Hematopoietic multipotent progenitor cell treated with erythropoietin and hydrocortisone succinate and interleukin-3 and kit ligand, for 17 days (in vitro differentiated cells): ENCODE data around the gene SCN10A.

Source experiments
- DNase-seq: peaks from one replicate; pipeline ENCODE4 v3.0.0-alpha.2; 2015; ENCODE audit warnings: low spot score

The SCN10A gene

GRCh38 chr3:38720465-38720864, 95.6 kb downstream of the SCN10A start:
- no peak for DNase-seq

DNA sequence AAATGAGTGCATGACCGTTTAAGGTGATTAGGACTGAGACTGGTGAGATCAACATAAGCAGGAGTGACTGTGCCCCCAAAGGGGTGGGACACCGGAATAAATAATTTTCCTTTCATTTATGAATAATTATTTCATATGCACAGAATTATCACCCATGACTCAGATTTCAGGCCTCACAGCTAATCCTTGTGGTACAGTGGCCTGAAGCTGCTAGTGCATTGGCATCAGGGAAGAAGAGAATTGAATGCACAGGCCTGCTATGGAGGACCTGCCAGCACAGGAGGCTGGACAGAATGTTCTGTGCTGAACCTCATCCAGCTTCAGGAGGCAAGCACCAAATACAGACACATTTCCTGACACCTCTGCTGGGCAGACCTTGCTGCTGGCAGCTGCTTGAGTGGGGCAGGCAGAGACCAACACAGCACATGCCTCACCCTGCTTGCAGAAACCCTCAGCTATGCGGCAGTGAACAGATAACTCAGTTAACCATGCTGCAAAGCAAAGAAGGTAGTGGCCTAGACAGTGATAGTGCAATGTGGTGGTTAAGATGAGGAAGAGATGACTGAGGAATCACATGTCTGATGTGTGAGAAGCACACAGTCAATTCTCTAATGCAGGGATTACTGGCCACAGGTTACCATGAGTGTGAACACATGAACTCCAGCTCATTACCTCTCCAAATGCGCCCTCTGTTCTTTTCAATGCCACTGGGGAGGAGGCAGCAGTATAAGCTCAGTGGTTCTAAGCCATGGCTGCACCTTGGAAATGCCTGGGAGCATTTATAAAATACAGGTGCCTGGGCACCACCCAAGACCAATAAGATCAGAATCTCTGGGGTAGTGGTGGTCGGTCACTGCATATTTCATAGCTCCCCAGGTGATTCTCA, 98.4 kb downstream of the SCN10A start:
- peak; percentile 51 for DNase-seq

GRCh38 chr3:38713121-38713520, 102.9 kb downstream of the SCN10A start:
- no peak for DNase-seq

- no peak for DNase-seq
These were observed 104.7 kb downstream of the SCN10A start for GRCh38 chr3:38711321-38711720.

DNA sequence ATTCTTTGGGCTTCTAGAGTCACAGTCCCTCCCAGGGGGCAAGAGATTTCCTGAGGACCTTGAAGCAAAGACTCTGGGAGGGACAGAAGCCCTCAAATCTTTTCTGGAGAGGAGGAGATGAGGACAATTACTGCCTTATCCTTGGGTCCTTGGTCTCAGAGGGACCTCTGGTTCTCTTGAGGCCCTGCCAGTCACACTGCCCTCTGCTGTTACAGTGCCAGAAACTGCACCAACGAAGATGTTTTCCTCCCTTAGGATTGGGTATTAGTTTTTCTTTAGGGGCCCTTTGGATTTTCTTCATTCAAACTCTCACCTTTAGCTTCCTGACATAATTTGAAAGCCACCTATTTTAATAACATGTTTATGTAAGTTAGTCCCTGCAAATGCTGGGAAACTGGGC, 108.3 kb downstream of the SCN10A start:
- no peak for DNase-seq

DNA sequence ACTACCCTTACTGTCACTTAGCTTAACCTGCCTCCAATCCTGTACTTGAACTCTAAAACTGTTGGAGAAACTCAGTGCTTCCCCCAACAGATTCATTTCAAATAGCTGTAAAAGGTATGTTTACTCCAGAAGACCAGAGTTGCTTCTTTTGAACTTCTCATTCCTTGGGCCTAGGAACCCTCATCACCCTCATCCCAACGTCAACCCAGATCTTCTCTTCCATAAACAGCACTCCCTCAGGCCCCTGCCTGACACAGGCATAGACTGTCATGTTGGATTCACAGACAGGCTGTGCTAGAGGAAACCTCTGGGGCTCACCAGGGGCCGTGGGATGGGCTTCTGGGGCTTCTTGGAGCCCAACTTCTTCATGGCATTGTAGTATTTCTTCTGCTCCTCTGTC, 109.1 kb downstream of the SCN10A start:
- DNase-seq = no peak

- DNase-seq = no peak
These were observed 113.8 kb downstream of the SCN10A start for GRCh38 chr3:38702231-38702630.

GRCh38 chr3:38698760-38699159, 117.3 kb downstream of the SCN10A start:
- no peak for DNase-seq

- no peak for DNase-seq
These were observed 118.0 kb downstream of the SCN10A start for GRCh38 chr3:38698061-38698460.

DNA sequence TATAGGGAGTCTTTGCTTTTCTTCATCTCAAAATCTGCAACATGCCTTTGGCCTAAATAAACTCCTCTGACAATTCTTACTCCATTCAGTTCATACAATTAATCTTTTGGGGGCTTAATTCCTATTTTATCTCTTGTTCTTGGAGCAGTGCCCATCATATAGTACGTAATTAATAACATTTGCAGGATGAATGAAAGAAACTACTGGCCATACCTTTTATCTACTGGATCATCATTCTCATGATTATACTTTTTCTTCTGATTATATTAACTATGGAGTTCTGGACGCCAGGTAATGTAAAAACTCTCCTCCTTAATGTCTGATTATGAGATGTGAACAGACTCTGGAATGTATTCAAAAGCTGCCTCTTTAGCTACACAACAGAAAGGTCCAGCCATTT, 120.0 kb downstream of the SCN10A start:
- DNase-seq = no peak

DNA sequence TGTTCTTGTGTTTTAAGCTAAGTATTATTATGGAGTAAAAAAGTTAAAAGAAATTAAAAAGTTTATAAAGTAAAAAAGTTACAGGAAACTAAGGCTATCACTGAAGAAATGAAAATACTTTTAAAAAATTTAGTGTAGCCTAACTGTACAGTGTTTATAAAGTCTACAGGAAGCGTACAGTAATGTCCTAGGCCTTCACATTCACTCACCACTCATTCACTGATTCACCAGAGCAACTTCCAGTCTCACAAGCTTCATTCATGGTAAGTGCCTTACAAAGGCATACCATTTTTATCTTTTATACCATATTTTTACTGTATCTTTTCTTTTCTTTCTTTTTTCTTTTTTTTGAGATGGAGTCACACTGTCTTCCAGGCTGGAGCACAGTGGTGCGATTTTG, 125.8 kb downstream of the SCN10A start:
- no peak for DNase-seq

GRCh38 chr3:38689774-38690173, 126.2 kb downstream of the SCN10A start:
- no peak for DNase-seq

- DNase-seq = no peak
These were observed 126.7 kb downstream of the SCN10A start for GRCh38 chr3:38689346-38689745.

DNA sequence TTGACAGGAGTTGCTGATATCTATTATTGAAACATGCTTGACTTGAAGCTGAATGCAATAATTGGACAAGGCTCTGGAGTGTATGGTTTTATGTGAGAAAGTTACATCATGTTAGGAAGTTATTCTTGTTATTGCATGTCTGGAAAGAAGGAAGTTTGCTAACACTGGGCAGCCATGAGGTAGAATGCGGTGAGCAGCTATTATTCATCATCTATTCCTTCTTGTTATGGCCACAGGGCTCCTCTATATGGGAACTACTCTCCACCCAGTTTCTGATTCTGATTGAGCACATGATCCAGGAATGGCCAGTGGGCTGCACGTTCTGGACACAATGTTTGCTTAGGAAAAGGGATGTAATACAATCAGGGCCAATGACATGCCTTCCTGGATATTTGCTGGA, 128.7 kb downstream of the SCN10A start:
- DNase-seq = no peak

- no peak for DNase-seq
These were observed 131.5 kb downstream of the SCN10A start for GRCh38 chr3:38684546-38684945.

GRCh38 chr3:38669668-38670067, 146.3 kb downstream of the SCN10A start:
- no peak for DNase-seq

GRCh38 chr3:38662544-38662943, 153.5 kb downstream of the SCN10A start:
- DNase-seq = no peak

- DNase-seq = no peak
These were observed 157.2 kb downstream of the SCN10A start for GRCh38 chr3:38658841-38659240.

- DNase-seq = no peak
These were observed 158.6 kb downstream of the SCN10A start for GRCh38 chr3:38657369-38657768.

DNA sequence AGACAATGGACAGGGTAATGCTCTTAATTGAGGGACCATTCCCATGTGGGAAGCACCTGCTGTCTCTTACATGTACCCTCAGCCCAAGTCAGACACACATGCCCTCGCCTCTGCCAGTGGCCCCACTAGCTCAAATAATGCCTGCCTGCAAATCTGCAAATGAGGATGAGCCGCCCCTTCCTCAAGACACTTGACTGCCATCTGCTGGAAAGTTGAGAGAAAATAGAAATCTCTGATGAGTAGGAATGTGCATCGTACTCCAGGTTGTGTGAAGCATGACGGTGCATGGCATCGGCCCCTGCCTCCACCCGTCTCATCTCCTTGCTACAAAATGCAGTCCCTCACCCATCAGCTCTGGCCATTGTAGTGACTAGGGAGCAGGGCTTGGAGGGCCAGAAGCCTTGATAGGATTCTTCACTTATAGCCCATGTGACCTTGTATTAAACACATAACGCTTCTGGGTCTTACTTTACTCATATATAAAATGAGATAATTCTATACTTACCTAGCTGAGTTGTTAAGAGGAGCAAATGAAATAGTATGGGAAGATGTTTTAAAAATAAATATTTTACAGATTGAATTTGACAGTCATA, 160.2 kb downstream of the SCN10A start:
- DNase-seq = no peak

DNA sequence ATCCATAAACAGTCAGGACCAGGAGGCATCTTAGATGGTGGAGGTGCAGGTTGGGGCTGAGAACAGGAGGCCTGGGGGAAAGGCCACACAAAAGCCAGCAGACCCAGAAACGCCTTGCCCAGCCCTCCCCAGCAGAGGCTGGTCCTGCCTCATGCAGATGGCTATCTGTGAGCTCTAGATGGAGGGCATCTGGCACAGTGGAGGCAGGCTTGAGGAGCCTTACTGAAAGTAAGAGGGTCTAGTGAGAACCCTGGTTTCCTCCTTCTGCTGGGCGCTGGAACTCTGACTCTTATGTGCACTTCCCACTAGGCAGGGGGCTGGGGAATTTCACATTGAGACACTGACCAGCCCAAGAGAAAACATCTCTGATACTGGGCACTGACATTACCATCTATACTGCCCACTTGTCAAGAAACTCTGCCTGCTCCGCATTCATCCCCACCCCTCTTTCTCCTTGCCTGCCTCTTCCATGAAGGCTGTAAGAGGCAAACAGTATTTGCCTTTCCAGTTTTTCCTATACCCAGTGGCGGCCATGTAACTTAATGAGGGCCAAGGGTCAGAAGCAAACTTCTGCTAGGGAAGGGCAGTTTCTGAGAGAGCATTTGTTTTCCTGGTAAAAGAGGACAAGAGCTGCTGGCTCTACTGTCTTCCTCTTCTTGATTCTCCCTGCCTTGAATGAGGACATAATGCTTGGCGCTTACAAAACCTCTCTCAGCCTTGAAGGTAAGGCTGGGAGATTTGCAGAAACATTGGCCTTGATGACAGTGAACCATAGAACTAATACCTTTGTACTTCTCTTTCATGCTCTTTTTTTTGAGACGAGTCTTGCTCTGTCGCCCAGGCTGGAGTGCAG, 162.1 kb downstream of the SCN10A start:
- no peak for DNase-seq

DNA sequence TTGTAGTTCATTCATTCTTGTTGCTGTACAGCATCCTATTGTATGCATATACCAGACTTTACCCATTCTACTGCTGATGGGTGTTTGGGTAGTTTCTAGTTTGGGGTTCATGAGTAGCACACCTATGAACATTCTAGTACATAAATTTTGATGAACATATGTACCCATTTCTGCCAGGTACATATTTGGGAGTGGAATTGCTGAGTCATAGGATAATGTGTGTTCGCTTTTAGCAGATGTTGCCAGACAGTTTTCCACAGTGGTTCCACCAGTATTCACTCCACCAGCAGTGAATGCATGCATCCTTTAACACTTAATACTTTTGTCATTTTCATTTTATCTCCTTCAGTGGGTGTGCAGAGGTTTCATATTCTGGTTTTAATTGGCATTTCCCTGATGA, 163.1 kb downstream of the SCN10A start:
- DNase-seq = no peak
